OCI-LY1 (cell line): ENCODE data around the gene NPAS2.

ENCODE experiments used
- CTCF ChIP-seq: fragments of 200-600 bp; sonication (generic), shearing (Covaris generic); IDR thresholded peaks from 2 replicates; pipeline ENCODE4 v1.5.1; 2017; ENCODE audit warnings: mild to moderate bottlenecking, antibody characterized with exemption, low read length, moderate library complexity, mixed read lengths
- EZH2 ChIP-seq: fragments of 200-600 bp; sonication (generic), shearing (Covaris generic); IDR thresholded peaks from 2 replicates; pipeline ENCODE4 v1.8.0; 2017; ENCODE audit warnings: borderline replicate concordance, mixed run types, mild to moderate bottlenecking, antibody characterized with exemption, low read length, moderate library complexity, mixed read lengths

GRCh38 chr2:100936972-100937542, 117.1 kb downstream of the NPAS2 start:
- no peak for TF ChIP-seq CTCF
- TF ChIP-seq EZH2, result no peak
